ENCODE data around the gene PRPSAP1.

The PRPSAP1 gene

DNA sequence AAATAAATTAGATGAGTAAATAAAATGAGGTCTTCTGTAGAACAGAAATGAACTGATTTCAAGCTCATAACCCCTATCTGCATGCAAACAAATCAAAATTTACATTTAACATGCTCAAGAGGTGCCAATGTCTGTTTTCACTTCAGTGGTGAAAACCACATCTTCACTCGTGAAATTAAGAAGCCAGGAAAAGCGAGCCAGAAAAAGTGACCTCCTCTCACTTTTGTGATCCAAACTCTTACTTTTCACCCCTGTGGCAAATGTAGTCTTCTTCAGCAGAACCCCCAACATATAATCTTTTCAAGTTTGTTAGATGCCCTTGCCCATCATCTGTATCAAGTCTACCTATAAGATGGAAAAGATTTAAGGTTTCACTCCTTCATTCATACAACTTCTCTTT is 36.2 kb downstream of the PRPSAP1 start:
- TF ChIP-seq FOXP2 (optimal IDR thresholded peaks at IDR 0.05; ENCODE audit: borderline replicate concordance, extremely low read depth, extremely low read length, insufficient read depth) (no peak), POLR2AphosphoS5 (IDR thresholded peaks at IDR 0.05; ENCODE audit: low read depth, low read length) (no peak), REST (IDR thresholded peaks at IDR 0.05; ENCODE audit: insufficient read depth in 1 of 2, low read depth in 2 of 2, low read length in 2 of 2) (no peak), TAF1 (IDR thresholded peaks at IDR 0.05; ENCODE audit: borderline replicate concordance, insufficient read depth, low read length) (no peak), SIN3A (IDR thresholded peaks at IDR 0.05; ENCODE audit: borderline replicate concordance, insufficient read depth, low read length) (no peak)

DNA sequence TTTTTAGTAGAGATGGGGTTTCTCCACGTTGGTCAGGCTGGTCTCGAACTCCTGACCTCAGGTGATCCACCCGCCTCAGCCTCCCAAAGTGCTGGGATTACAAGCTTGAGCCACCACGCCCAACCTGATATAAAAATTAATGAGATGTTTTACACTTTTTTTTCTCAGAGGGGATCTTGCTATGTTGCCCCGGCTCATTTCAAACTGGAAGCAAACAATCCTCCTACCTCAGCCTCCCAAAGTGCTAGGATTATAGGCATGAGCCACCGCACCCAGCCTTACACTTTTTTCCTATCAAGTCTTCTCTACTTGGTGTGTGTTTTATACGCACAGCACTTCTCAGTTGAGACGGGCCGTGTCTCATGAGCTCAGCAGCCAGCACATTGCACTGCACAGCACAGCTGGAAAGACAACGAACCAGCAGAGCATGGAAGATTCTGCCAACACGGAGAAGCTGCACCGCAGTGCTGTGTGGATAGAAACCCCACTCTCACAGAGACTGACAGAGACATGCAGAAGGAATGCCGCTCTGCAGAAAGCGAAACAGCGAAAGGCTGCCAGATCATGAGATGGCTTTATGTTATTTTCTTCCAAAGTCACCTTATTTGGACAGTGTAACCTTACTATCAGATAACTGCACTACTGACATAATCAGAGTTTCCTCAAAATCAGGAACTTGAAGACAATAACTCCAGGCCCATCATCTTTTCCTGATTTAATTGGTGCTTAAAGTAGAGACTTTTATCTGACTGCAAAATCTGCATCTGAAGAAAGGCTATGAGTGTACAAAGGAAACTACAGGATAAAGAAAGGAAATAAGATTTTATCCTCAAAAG is 39.1 kb downstream of the PRPSAP1 start:
- no peak for TF ChIP-seq SIN3A (IDR thresholded peaks at IDR 0.05; ENCODE audit: borderline replicate concordance, insufficient read depth, low read length)
- no peak for TF ChIP-seq REST (IDR thresholded peaks at IDR 0.05; ENCODE audit: insufficient read depth in 1 of 2, low read depth in 2 of 2, low read length in 2 of 2)

DNA sequence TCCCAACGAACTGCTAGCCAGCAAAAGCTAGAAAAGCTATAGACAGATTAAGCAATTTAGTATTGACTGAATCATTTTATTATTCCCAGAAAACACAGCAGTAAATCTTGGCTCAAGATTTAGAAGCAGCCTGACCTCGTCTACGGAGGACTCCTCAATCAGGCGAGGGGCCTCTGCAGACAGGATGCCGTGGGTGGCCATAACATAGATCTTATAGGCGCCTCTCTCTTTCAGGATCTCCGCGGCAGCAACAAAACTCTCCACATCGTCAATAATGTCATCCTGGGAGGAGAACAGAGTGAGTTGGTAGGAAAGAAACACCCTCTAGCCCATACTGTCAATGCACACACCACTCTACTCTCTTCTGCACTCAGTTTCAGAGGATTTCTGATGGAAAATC is 41.0 kb downstream of the PRPSAP1 start:
- no peak for TF ChIP-seq TAF1 (IDR thresholded peaks at IDR 0.05; ENCODE audit: borderline replicate concordance, insufficient read depth, low read length)
- no peak for TF ChIP-seq SIN3A (IDR thresholded peaks at IDR 0.05; ENCODE audit: borderline replicate concordance, insufficient read depth, low read length)
- TF ChIP-seq POLR2AphosphoS5 (IDR thresholded peaks at IDR 0.05; ENCODE audit: low read depth, low read length) = no peak

DNA sequence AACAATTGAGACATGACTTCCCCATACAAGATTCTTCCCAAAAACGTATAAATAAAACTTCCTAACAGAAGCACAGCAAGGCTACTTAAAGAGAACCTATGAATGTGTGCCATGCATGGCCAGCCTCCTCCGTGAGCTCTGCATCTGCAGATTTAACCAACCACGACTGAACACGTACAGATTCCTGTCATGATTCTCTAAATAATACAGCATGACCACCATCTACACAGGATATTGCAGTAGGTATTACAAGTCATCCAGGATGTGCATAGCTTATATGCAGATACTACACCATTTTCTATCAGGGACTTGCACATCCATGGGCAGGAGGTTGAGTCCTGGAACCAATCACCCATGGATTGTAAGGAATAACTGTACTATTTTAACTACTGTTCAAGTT is 44.3 kb downstream of the PRPSAP1 start:
- TF ChIP-seq POLR2AphosphoS5 (IDR thresholded peaks at IDR 0.05; ENCODE audit: low read depth, low read length) (no peak), REST (IDR thresholded peaks at IDR 0.05; ENCODE audit: insufficient read depth in 1 of 2, low read depth in 2 of 2, low read length in 2 of 2) (no peak), TAF1 (IDR thresholded peaks at IDR 0.05; ENCODE audit: borderline replicate concordance, insufficient read depth, low read length) (no peak), SIN3A (IDR thresholded peaks at IDR 0.05; ENCODE audit: borderline replicate concordance, insufficient read depth, low read length) (no peak), FOXP2 (optimal IDR thresholded peaks at IDR 0.05; ENCODE audit: borderline replicate concordance, extremely low read depth, extremely low read length, insufficient read depth) (no peak)

DNA sequence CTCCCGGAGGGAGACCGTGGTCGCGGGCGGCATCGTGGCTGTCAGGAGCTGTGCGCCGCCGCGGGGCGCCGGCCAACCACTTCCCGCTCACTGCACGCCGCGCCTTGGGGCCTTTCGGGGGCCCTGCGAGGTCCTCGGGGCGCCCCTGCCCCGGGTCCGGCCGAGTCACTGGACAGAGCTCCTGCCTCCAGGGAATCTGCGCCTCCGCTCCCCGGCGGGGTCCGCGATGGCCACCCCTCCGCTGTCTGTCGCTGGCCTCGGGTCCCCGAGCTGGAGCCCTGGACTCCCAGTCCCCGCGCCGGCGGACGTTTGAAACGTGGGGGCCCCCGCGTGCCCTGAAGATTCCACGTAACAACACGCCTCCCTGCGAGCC is 45.8 kb downstream of the PRPSAP1 start, which contains the start of gene QRICH2:
TSS of gene QRICH2 (minus strand) at position 311 of the 373 bp plus-strand sequence. CDS start at position 33, 278 bp downstream.
- TF ChIP-seq REST (IDR thresholded peaks at IDR 0.05; ENCODE audit: insufficient read depth in 1 of 2, low read depth in 2 of 2, low read length in 2 of 2) (no peak), TAF1 (IDR thresholded peaks at IDR 0.05; ENCODE audit: borderline replicate concordance, insufficient read depth, low read length) (no peak), POLR2AphosphoS5 (IDR thresholded peaks at IDR 0.05; ENCODE audit: low read depth, low read length) (no peak), SIN3A (IDR thresholded peaks at IDR 0.05; ENCODE audit: borderline replicate concordance, insufficient read depth, low read length) (no peak), FOXP2 (optimal IDR thresholded peaks at IDR 0.05; ENCODE audit: borderline replicate concordance, extremely low read depth, extremely low read length, insufficient read depth) (no peak)
